Chondrocyte (in vitro differentiated cells): Measurements from ENCODE around the gene PRR29. TPM values are rescaled to one million over a fixed set of nuclear protein-coding genes. Genes with fewer than 3 reads are reported as not detected.

Source experiments
- DNase-seq: peaks from one replicate; pipeline ENCODE4 v3.0.0; 2021; ENCODE audit warnings: mixed read lengths, low spot score
- H3K27ac Mint-ChIP-seq: one replicate; pipeline ENCODE4 v1.8.0; 2021; ENCODE audit warnings: mild to moderate bottlenecking, moderate library complexity, mixed read lengths; ENCODE audit not compliant: unreplicated experiment
- H3K27me3 Mint-ChIP-seq: 2 replicates; pipeline ENCODE4 v1.8.0; 2021; ENCODE audit warnings: low read depth, mixed read lengths
- H3K36me3 Mint-ChIP-seq: 2 replicates; pipeline ENCODE4 v1.8.0; 2021; ENCODE audit warnings: low read depth, mixed read lengths
- H3K4me1 Mint-ChIP-seq: 2 replicates; pipeline ENCODE4 v1.8.0; 2021; ENCODE audit warnings: low read depth, mild to moderate bottlenecking, mixed read lengths
- H3K4me3 Mint-ChIP-seq: one replicate; pipeline ENCODE4 v1.8.0; 2021; ENCODE audit warnings: mild to moderate bottlenecking, moderate library complexity, mixed read lengths; ENCODE audit not compliant: unreplicated experiment
- H3K9me3 Mint-ChIP-seq: 2 replicates; pipeline ENCODE4 v1.8.0; 2021; ENCODE audit warnings: low read depth, mixed read lengths
- total RNA-seq: library from RNA; stranded (reverse); gene quantifications from 3 replicates; pipeline ENCODE4 v1.2.1, GENCODE V29; 2021
- TF ChIP-seq, protein P1 (sequence below): fragments of 200-600 bp; sonication (generic); IDR thresholded peaks from 2 replicates; pipeline ENCODE4 v1.5.0; 2021; ENCODE audit warnings: antibody characterized with exemption, mild to moderate bottlenecking, moderate library complexity

The PRR29 gene
- total RNA-seq, 1 donor from 2014 or later = 0.35 TPM

DNA sequence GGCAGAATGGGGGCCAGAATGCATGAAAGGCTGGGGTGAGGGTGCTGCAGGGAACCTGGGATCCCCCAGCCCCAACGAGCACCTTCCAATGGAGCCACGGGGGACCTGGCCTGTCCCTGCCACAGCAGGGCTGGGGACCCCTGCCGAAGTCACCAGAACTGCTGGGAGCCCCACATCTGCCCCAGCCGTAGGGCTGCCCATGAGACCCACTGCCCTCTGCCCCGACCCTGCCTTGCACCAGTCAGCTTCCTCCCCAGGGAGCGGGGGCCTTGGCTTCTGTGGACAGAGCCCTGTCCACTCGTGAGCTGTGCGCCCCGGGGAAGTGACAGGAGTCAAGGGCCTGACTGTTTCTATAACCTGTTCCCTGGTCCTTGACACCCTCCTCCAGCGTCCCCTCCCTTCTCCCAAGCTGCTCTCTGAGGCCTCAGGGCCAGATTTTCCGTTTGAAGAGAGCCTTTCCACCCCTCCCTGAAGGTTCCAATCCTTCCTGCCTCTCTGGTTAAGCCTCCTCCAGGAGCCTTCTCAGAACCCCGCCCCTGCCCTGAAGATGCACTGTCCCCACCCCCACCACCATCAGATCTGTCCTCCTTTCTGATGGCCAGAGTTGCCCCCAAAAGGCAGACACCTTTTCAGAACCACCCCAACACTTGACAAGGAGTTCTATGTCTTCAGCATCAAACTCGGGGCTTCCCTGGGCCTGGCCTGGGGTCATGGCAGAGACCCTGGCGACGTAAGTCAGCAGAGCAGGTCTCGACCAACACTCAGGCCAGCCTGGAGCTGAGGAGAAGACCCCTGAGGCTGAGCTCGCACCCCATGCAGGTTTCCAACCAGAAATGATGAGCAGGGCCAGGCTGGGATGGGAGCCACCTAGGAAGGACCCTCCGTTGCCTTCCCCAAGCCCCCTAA is 10.7 kb upstream of the PRR29 start:
- Mint-ChIP-seq H3K36me3 (peaks cover 2% of the 10 kb centered on the region), H3K27ac (no peak overlapping the region), H3K4me3 (no peak overlapping the region), H3K27me3 (peaks cover 20% of the 10 kb centered on the region), H3K4me1 (peaks cover 34% of the 10 kb centered on the region), H3K9me3 (peaks cover 5% of the 10 kb centered on the region)
- DNase-seq = no peak
- TF ChIP-seq, protein P1, sequence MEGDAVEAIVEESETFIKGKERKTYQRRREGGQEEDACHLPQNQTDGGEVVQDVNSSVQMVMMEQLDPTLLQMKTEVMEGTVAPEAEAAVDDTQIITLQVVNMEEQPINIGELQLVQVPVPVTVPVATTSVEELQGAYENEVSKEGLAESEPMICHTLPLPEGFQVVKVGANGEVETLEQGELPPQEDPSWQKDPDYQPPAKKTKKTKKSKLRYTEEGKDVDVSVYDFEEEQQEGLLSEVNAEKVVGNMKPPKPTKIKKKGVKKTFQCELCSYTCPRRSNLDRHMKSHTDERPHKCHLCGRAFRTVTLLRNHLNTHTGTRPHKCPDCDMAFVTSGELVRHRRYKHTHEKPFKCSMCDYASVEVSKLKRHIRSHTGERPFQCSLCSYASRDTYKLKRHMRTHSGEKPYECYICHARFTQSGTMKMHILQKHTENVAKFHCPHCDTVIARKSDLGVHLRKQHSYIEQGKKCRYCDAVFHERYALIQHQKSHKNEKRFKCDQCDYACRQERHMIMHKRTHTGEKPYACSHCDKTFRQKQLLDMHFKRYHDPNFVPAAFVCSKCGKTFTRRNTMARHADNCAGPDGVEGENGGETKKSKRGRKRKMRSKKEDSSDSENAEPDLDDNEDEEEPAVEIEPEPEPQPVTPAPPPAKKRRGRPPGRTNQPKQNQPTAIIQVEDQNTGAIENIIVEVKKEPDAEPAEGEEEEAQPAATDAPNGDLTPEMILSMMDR = no peak

DNA sequence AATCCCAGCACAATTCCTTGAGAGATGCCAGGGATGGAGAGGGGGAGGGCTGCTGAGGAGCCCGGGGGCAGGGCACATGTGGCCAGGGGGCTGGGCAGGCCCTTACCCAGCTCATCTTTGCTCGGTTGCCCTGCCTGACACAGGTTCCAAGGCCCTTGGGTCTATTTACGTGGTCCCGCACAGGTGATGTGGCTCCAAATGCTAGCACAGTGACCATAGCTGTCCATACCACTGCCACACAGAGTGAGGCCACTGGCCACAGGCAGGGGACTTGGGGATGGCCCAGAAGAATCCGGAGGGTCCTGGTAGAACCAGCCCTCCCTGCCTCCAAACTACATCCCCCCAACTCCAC is 10.0 kb upstream of the PRR29 start:
- no peak overlapping the region for H3K27ac Mint-ChIP-seq
- no peaks in the 10 kb centered on the region for H3K36me3 Mint-ChIP-seq
- TF ChIP-seq, protein P1 = no peak
- H3K9me3 Mint-ChIP-seq = no peaks in the 10 kb centered on the region
- no peak for DNase-seq
- H3K4me1 Mint-ChIP-seq = peaks cover 31% of the 10 kb centered on the region
- peaks cover 24% of the 10 kb centered on the region for H3K27me3 Mint-ChIP-seq
- H3K4me3 Mint-ChIP-seq = no peak overlapping the region

DNA sequence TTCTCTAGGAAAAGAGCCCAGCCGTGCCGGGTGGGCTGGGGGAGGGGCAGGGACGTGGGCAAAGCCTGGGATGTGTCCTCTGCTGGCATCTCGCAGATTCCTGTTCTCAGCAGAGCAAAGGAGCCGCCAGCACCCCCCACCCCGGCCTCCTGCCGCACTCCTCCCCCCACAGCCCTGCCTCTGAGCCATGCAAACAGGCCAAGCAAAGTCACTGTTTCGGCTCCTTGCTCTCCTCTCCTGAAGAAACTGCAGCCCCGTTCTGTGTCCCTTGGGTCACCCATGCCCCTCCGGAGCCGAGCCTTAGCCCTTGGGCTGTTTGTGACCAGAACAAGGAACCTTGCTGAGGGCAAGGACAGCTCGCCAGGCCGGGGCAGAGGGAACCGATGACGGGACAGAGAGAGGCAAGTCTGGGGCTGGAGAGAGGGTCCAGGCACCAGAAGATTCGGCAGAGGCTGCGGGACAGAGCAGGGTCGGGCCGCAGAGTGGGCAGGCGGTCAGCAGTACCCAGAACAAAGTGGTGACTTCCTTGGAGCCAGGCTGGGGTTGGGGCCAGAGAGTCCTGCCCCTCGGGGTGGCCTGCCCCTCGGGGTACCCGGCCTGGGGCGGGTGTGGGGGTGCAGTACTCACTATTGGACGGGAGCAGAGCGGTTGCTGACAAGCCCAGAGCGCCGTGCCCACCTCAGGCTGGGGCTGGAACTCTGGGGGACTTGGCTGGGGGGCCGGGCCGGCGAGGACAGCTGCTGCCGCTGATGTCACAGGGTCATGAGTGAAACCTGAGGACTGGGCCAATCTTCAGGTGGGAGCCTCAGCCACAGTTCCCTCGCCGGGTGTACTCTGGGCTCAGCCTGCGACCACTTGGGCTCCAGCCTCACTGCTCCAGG is 9.2 kb upstream of the PRR29 start:
- peak; percentile 79 for DNase-seq
- TF ChIP-seq, protein P1 = no peak
- no peak overlapping the region for H3K4me3 Mint-ChIP-seq
- H3K27ac Mint-ChIP-seq = no peak overlapping the region
- H3K27me3 Mint-ChIP-seq = peaks cover 28% of the 10 kb centered on the region
- no peaks in the 10 kb centered on the region for H3K36me3 Mint-ChIP-seq
- no peaks in the 10 kb centered on the region for H3K9me3 Mint-ChIP-seq
- peaks cover 31% of the 10 kb centered on the region for H3K4me1 Mint-ChIP-seq

DNA sequence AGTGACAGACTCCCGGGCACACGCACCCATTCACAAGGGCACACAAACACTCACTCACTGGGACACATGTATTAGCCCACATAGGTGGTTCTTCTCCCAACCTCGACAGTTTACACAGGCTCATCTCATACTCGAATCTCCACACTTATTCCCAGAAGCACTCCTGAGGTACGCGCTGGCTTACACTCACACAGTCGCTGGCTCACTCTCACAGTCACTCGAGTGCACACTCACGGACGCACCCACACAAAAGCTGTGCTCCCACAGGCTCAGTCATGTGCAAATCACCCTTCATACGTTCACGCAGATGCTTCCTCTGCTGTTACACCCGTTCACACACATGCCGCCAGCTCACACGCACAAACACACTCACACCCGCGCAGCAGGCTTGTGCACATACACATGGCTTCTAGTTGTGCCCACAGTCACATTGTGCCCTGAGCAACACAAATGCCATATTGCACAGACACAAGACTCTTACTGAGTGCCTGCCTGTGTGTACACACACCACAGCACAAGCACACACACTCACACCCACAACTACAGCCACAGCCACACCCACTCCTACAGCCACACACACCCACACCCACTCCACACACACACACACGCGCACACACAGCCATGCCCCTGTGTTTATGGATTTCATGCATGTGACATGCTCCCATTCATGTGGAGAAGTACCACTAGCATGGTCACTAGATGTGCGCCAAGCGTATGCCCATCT is 8.4 kb upstream of the PRR29 start:
- TF ChIP-seq, protein P1 = no peak
- Mint-ChIP-seq H3K27ac (no peak overlapping the region), H3K9me3 (no peaks in the 10 kb centered on the region), H3K27me3 (peaks cover 28% of the 10 kb centered on the region), H3K4me1 (peaks cover 23% of the 10 kb centered on the region), H3K4me3 (no peak overlapping the region), H3K36me3 (no peaks in the 10 kb centered on the region)
- DNase-seq = peak; percentile 52

DNA sequence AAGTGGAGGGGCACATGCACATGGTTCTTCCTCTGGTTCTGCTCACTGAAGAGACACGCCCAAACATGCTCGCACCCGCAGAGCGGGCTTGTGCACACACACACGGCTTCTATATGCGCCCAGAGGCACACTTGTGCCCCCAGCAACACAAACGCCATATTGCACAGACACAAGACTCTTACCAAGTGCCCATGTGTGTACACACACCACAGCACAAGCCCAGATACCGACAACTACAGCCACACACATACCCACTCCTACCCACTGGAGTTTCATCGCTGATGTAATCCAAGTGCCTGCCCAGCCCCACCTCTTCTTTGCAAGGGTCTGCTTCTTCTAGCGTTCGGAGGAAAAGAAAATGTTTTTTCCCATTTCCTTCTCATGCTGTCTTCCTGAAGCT is 6.5 kb upstream of the PRR29 start:
- no peak overlapping the region for H3K4me3 Mint-ChIP-seq
- peaks cover 14% of the 10 kb centered on the region for H3K4me1 Mint-ChIP-seq
- H3K27ac Mint-ChIP-seq = no peak overlapping the region
- peaks cover 39% of the 10 kb centered on the region for H3K27me3 Mint-ChIP-seq
- H3K9me3 Mint-ChIP-seq = no peaks in the 10 kb centered on the region
- TF ChIP-seq, protein P1 = no peak
- no peaks in the 10 kb centered on the region for H3K36me3 Mint-ChIP-seq
- DNase-seq = peak; percentile 33
